Measurements from ENCODE around the gene SPINT2. TPM values are rescaled to one million over a fixed set of nuclear protein-coding genes. Genes with fewer than 3 reads are reported as not detected.
A peak's percentile ranks its signal among the peaks of the same experiment; 100 is the strongest.
"Not testable (repeated sequence)": the region's sequence is repeated elsewhere in the genome, so short reads cannot be mapped to it uniquely, and the experiment has no call there.

SPINT2 gene
- polyA plus RNA-seq, 2 of the 4 experiments (the other 2 are of a cell fraction): 291 to 343 TPM

- WGBS (ENCODE audit: missing lambda C conversion rate): 60% methylated on average over 10 of the region's 10 CpGs
- CTCF ChIA-PET: interaction anchor here (0.7 to 3.3 kb wide), 8 partner anchors 21 to 195 kb away, joined by 3 to 25 read pairs (median 4); partner anchors contain the start of genes FAM98C and PSMD8
- peak overlapping the region; percentile 66; the same call in 2 of the 3 replicates for H3K4me3 ChIP-seq
- TF ChIP-seq FOSL2 (IDR thresholded peaks at IDR 0.05): no peak
- no peak for TF ChIP-seq FOSL2 (CRISPR knock-in tag; IDR thresholded peaks at IDR 0.05)
- no peak for TF ChIP-seq ZSCAN20 (CRISPR knock-in tag; IDR thresholded peaks at IDR 0.05)
- no peak for TF ChIP-seq FOXS1 (CRISPR knock-in tag; IDR thresholded peaks at IDR 0.05)
- no peak for TF ChIP-seq NR3C1 (IDR thresholded peaks at IDR 0.05)
- no peak for TF ChIP-seq NPAS2 (CRISPR knock-in tag; IDR thresholded peaks at IDR 0.05; ENCODE audit: borderline replicate concordance)
- no peak for FAIRE-seq
- no peak for ATAC-seq
- H3K27ac ChIP-seq: peak overlapping the region; percentile 27 to 69; a peak in 3 of 6 replicates
- peak overlapping the region; percentile 81 for H3K4me2 ChIP-seq
- no peaks in the 10 kb centered on the region for H3K9me3 ChIP-seq
- H3K4me1 ChIP-seq: peaks cover 8% of the 10 kb centered on the region; the same call in 2 of the 3 replicates
- POLR2A ChIA-PET: no interaction called here
- DNase-seq (ENCODE audit: low read depth in 1 of 2, low spot score in 1 of 2): peak in 1 of 2 experiments; percentile 35
Measured at GRCh38 chr19:38337360-38337653, 72.9 kb downstream of the SPINT2 start.

- H3K9me3 ChIP-seq; ATAC-seq; H3K4me2 ChIP-seq; H3K4me1 ChIP-seq; FAIRE-seq; DNase-seq (ENCODE audit: low read depth in 1 of 2, low spot score in 1 of 2); H3K27ac ChIP-seq; H3K4me3 ChIP-seq: not testable (repeated sequence)
- ChIA-PET POLR2A (interaction anchor here (1.2 kb wide), 1 partner anchor 35 kb away, joined by 4 read pairs; the partner anchor contains the start of gene PSMD8), CTCF (interaction anchor here (0.7 to 3.3 kb wide), 16 partner anchors 10 to 197 kb away, joined by 3 to 25 read pairs (median 4); partner anchors contain the start of genes FAM98C, PPP1R14A and PSMD8)
- WGBS (ENCODE audit: missing lambda C conversion rate): 79% methylated on average over 4 of the region's 4 CpGs
Measured at GRCh38 chr19:38339011-38339410, 74.6 kb downstream of the SPINT2 start.

DNA sequence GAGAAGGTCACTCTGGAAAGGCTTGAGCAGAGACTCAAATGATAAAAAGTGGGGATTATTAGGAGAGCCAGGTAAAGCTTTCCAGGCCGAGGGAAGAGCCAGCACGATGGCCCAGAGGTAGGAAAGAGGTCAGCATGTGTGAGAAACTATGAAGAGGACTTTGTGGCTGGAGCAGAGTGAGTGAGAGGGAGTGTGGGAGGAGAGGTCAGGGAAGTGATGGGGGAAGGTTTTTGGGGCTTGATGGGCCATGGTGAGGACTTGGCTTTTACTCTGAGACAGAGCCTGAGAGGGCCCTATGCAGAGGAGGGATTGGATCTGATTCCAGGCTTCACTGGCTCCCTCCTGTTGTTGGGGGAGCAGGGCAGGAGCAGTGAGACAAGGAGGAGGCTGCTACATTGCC, 76.6 kb downstream of the SPINT2 start:
- DNase-seq (ENCODE audit: low read depth in 1 of 2, low spot score in 1 of 2): no peak
- no peak for FAIRE-seq
- 81% methylated on average over 2 of the region's 2 CpGs for WGBS (ENCODE audit: missing lambda C conversion rate)
- TF ChIP-seq JUNB (IDR thresholded peaks at IDR 0.05) (no peak), FOXS1 (CRISPR knock-in tag; IDR thresholded peaks at IDR 0.05) (no peak), ZFP36 (IDR thresholded peaks at IDR 0.05; ENCODE audit: borderline replicate concordance, partially characterized antibody) (no peak), HOXA7 (CRISPR knock-in tag; IDR thresholded peaks at IDR 0.05) (no peak), KDM1A (IDR thresholded peaks at IDR 0.05; ENCODE audit: low read depth) (no peak), EP300 (IDR thresholded peaks at IDR 0.05) (no peak), FOSB (CRISPR knock-in tag; IDR thresholded peaks at IDR 0.05) (no peak), BHLHE40 (IDR thresholded peaks at IDR 0.05; ENCODE audit: low read depth, low read length) (no peak), NR3C1 (IDR thresholded peaks at IDR 0.05) (no peak), REST (IDR thresholded peaks at IDR 0.05) (no peak)
- TF ChIP-seq, protein P1, sequence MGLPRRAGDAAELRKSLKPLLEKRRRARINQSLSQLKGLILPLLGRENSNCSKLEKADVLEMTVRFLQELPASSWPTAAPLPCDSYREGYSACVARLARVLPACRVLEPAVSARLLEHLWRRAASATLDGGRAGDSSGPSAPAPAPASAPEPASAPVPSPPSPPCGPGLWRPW (IDR thresholded peaks at IDR 0.05): no peak
- CTCF ChIA-PET: interaction anchor here (0.6 to 2.6 kb wide), 8 partner anchors 19 to 442 kb away, joined by 3 to 14 read pairs (median 5); partner anchors contain the start of genes FAM98C and PPP1R14A
- no peak overlapping the region for H3K4me2 ChIP-seq
- H3K4me1 ChIP-seq: peaks cover 5% of the 10 kb centered on the region; the same call in 2 of the 3 replicates
- POLR2A ChIA-PET: no interaction called here
- H3K9me3 ChIP-seq: no peaks in the 10 kb centered on the region
- H3K4me3 ChIP-seq: no peak overlapping the region
- ATAC-seq: no peak
- no peak overlapping the region for H3K27ac ChIP-seq

Small RNA genes within 50 kb of the gene (small RNA-seq; reads per million reads assigned to genes)
- 0 reads per million in 6 experiments for gene RF00019

Other genes with a start within 250 kb of the SPINT2 start
- 1.3 and 2.1 TPM in 2 replicates for gene DPF1, start 40.4 kb upstream of the SPINT2 start, polyA plus RNA-seq (2011; rRNA removed)
- gene DPF1, start 40.4 kb upstream of the SPINT2 start, polyA plus RNA-seq (2017; fragmentation: RNase III; extraction: RNeasy Plus Mini Kit Qiagen cat#74134 plus additional on column Dnase treatment): 4.4 to 6.8 TPM (median 5.3 TPM) in 3 replicates
- 14.6 and 30.5 TPM in 2 replicates for gene PPP1R14A, start 8.2 kb upstream of the SPINT2 start, polyA plus RNA-seq (2011; rRNA removed)
- gene PPP1R14A, start 8.2 kb upstream of the SPINT2 start, polyA plus RNA-seq (2017; fragmentation: RNase III; extraction: RNeasy Plus Mini Kit Qiagen cat#74134 plus additional on column Dnase treatment): 88.6 to 99.6 TPM (median 99.5 TPM) in 3 replicates
- 197 and 302 TPM in 2 replicates for gene C19orf33, start 39.7 kb downstream of the SPINT2 start, polyA plus RNA-seq (2011; rRNA removed)
- 487 to 531 TPM (median 489 TPM) in 3 replicates for gene C19orf33, start 39.7 kb downstream of the SPINT2 start, polyA plus RNA-seq (2017; fragmentation: RNase III; extraction: RNeasy Plus Mini Kit Qiagen cat#74134 plus additional on column Dnase treatment)
- 75.5 and 88.1 TPM in 2 replicates for gene YIF1B, start 51.4 kb downstream of the SPINT2 start, polyA plus RNA-seq (2011; rRNA removed)
- 87.5 to 104 TPM (median 100 TPM) in 3 replicates for gene YIF1B, start 51.4 kb downstream of the SPINT2 start, polyA plus RNA-seq (2017; fragmentation: RNase III; extraction: RNeasy Plus Mini Kit Qiagen cat#74134 plus additional on column Dnase treatment)
- gene KCNK6, start 55.3 kb downstream of the SPINT2 start, polyA plus RNA-seq (2011; rRNA removed): 2.8 and 3.8 TPM in 2 replicates
- 2.4 to 2.8 TPM (median 2.4 TPM) in 3 replicates for gene KCNK6, start 55.3 kb downstream of the SPINT2 start, polyA plus RNA-seq (2017; fragmentation: RNase III; extraction: RNeasy Plus Mini Kit Qiagen cat#74134 plus additional on column Dnase treatment)
- 1.4 and 1.7 TPM in 2 replicates for gene CATSPERG, start 71.3 kb downstream of the SPINT2 start, polyA plus RNA-seq (2011; rRNA removed)
- 0.62 to 1.4 TPM (median 0.80 TPM) in 3 replicates for gene CATSPERG, start 71.3 kb downstream of the SPINT2 start, polyA plus RNA-seq (2017; fragmentation: RNase III; extraction: RNeasy Plus Mini Kit Qiagen cat#74134 plus additional on column Dnase treatment)
- 437 and 469 TPM in 2 replicates for gene PSMD8, start 110.0 kb downstream of the SPINT2 start, polyA plus RNA-seq (2011; rRNA removed)
- gene PSMD8, start 110.0 kb downstream of the SPINT2 start, polyA plus RNA-seq (2017; fragmentation: RNase III; extraction: RNeasy Plus Mini Kit Qiagen cat#74134 plus additional on column Dnase treatment): 456 to 462 TPM (median 458 TPM) in 3 replicates
- not detected in 2 replicates for gene GGN, start 123.5 kb downstream of the SPINT2 start, polyA plus RNA-seq (2011; rRNA removed)
- gene GGN, start 123.5 kb downstream of the SPINT2 start, polyA plus RNA-seq (2017; fragmentation: RNase III; extraction: RNeasy Plus Mini Kit Qiagen cat#74134 plus additional on column Dnase treatment): 0.33 to 0.66 TPM (median 0.46 TPM) in 3 replicates
- gene SPRED3, start 124.1 kb downstream of the SPINT2 start, polyA plus RNA-seq (2011; rRNA removed): 3.0 and 3.5 TPM in 2 replicates
- gene SPRED3, start 124.1 kb downstream of the SPINT2 start, polyA plus RNA-seq (2017; fragmentation: RNase III; extraction: RNeasy Plus Mini Kit Qiagen cat#74134 plus additional on column Dnase treatment): 2.6 to 3.6 TPM (median 2.8 TPM) in 3 replicates
- 12.8 and 13.8 TPM in 2 replicates for gene FAM98C, start 138.5 kb downstream of the SPINT2 start, polyA plus RNA-seq (2011; rRNA removed)
- 19.5 to 20.4 TPM (median 20.1 TPM) in 3 replicates for gene FAM98C, start 138.5 kb downstream of the SPINT2 start, polyA plus RNA-seq (2017; fragmentation: RNase III; extraction: RNeasy Plus Mini Kit Qiagen cat#74134 plus additional on column Dnase treatment)
- gene RASGRP4, start 161.6 kb downstream of the SPINT2 start, polyA plus RNA-seq (2011; rRNA removed): 0.13 and 0.22 TPM in 2 replicates
- 0.09 to 0.30 TPM (median 0.18 TPM) in 3 replicates for gene RASGRP4, start 161.6 kb downstream of the SPINT2 start, polyA plus RNA-seq (2017; fragmentation: RNase III; extraction: RNeasy Plus Mini Kit Qiagen cat#74134 plus additional on column Dnase treatment)
- 0.87 and 1.4 TPM in 2 replicates for gene RYR1, start 169.1 kb downstream of the SPINT2 start, polyA plus RNA-seq (2011; rRNA removed)
- 3.1 to 4.5 TPM (median 3.7 TPM) in 3 replicates for gene RYR1, start 169.1 kb downstream of the SPINT2 start, polyA plus RNA-seq (2017; fragmentation: RNase III; extraction: RNeasy Plus Mini Kit Qiagen cat#74134 plus additional on column Dnase treatment)